Activated CD4-positive, alpha-beta T cell treated with anti-CD3 and anti-CD28 coated beads for 36 hours (primary cell): ENCODE data around the gene GBE1. TPM values are rescaled to one million over a fixed set of nuclear protein-coding genes. Genes with fewer than 3 reads are reported as not detected.

Source experiments
- ATAC-seq: fragments of 200-7000 bp; cut with Tn5 transposase; one replicate; pipeline ENCODE4 v1.10.0; 2021; ENCODE audit warnings: mild to moderate bottlenecking, moderate library complexity
- CTCF ChIA-PET: fragments of 350-600 bp; sonication (Branson Sonifier 250); formaldehyde crosslinking; loops from one replicate; lab custom pipeline; 2021; ENCODE audit warnings: antibody characterized with exemption; lab: Charles Lee
- POLR2A ChIA-PET: fragments of 350-600 bp; sonication (Branson Sonifier 250); formaldehyde crosslinking; loops from one replicate; lab custom pipeline; 2021; ENCODE audit warnings: antibody characterized with exemption, inconsistent platforms; lab: Charles Lee
- DNase-seq: peaks from one replicate; pipeline ENCODE4 v3.0.0-alpha.2; 2020
- H3K27ac Mint-ChIP-seq: one replicate; pipeline ENCODE4 v1.8.0; 2021; ENCODE audit warnings: mixed read lengths
- H3K27me3 Mint-ChIP-seq: one replicate; pipeline ENCODE4 v1.8.0; 2021; ENCODE audit warnings: mixed read lengths
- H3K36me3 Mint-ChIP-seq: one replicate; pipeline ENCODE4 v1.8.0; 2021; ENCODE audit warnings: low read depth, mixed read lengths
- H3K4me1 Mint-ChIP-seq: one replicate; pipeline ENCODE4 v1.8.0; 2021; ENCODE audit warnings: mixed read lengths
- H3K4me3 Mint-ChIP-seq: one replicate; pipeline ENCODE4 v1.8.0; 2021; ENCODE audit warnings: mild to moderate bottlenecking, moderate library complexity, mixed read lengths
- H3K9me3 Mint-ChIP-seq: one replicate; pipeline ENCODE4 v1.8.0; 2021; ENCODE audit warnings: low read depth, mixed read lengths
- intact Hi-C, 2 experiments: fragments of 100-400 bp; cut with DNase I in 1 of 2; cut with micrococcal nuclease in 1 of 2; formaldehyde crosslinking; loops; one replicate each; pipeline versions ENCODE4 v1.14.2 to v1.15.1; 2022 to 2024; cut with DNase I, micrococcal nuclease
- total RNA-seq, 2 experiments: library from RNA; stranded (reverse); gene quantifications; one replicate each; pipeline ENCODE4 v1.2.3, GENCODE V29; 2021

The GBE1 gene
- total RNA-seq, 2 experiments from 2014 or later = 40.1 to 59.5 TPM

DNA sequence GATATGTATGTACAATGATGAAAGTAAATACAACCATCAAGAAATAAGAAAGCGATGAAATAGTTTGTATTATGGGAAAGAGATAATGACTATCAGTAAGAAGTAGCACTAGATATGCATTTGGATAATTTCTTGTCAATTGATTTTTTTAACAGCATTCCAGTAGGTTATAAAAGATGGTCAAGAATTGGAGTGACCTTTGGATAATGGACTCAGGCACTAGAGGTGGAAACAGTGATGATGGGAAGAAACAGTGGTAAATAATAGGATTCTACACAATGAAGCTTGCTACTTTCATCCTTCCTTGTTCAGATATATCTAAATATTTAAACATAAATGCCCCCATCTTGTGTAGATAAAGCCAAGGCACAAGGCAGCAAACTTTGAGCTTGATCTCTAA lies 101.4 kb downstream of the GBE1 start:
- ChIA-PET CTCF (no interaction called here), POLR2A (no interaction called here)
- intact Hi-C loops = no loop called here
- ATAC-seq = no peak
- H3K36me3 Mint-ChIP-seq = peaks cover 2% of the 10 kb centered on the region
- no peak overlapping the region for H3K27ac Mint-ChIP-seq
- H3K4me1 Mint-ChIP-seq = no peaks in the 10 kb centered on the region
- no peak for DNase-seq
- H3K9me3 Mint-ChIP-seq = no peaks in the 10 kb centered on the region
- H3K4me3 Mint-ChIP-seq = no peak overlapping the region
- H3K27me3 Mint-ChIP-seq = no peaks in the 10 kb centered on the region

DNA sequence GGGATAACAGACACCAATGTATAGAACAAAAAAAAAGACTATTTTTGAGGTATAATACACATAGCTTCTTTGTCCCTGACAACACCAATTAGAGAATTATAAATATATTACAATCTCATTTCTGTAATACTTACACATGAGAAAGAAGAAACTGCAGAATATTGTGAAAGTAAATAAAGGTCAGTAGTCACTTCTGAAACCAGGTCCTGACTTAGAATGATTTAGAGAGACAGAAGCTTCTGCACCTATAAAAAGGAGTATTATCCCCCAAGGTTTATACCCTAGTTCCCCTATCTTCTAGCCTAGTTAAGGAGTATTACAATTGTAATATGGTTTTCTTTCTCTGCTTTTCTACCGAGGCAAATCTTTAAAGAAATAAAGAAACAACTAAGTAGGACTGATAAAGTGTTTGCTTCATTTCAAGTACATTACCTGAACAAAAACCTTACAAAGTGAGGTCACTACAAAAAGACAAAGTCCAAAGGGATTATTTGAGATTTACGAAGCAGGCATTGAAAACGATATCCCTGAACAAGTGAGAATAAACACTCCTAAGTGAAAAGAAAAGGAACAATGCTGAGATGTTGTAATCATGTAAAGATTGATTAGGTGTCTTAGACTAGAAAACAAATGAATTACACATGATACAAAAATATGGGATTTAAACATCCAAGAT lies 103.0 kb downstream of the GBE1 start:
- H3K9me3 Mint-ChIP-seq = no peaks in the 10 kb centered on the region
- ChIA-PET CTCF (no interaction called here), POLR2A (no interaction called here)
- H3K36me3 Mint-ChIP-seq = peaks cover 2% of the 10 kb centered on the region
- H3K4me1 Mint-ChIP-seq = no peaks in the 10 kb centered on the region
- intact Hi-C loops = no loop called here
- no peak overlapping the region for H3K4me3 Mint-ChIP-seq
- H3K27me3 Mint-ChIP-seq = no peaks in the 10 kb centered on the region
- ATAC-seq (no peak), DNase-seq (no peak)
- H3K27ac Mint-ChIP-seq = no peak overlapping the region

DNA sequence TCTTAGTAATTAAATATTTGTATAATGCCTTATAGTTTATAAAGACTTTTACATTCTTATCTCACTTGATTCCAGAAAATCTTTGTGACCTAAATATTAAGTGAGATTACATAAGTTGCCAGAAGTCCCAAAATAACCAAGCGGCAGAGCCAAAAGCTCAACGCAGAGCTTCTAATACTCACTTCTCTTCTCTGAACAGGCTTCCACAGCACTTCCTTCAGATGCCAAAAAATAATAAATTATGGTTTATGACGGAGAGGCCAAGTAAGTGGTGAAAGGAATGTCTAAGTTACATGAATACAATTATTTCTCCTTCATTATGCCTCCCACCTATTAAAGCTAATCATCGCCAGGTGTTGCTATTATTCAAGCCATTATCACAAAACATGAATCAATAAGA lies 110.3 kb downstream of the GBE1 start:
- CTCF ChIA-PET = no interaction called here
- no peak overlapping the region for H3K4me3 Mint-ChIP-seq
- POLR2A ChIA-PET = no interaction called here
- H3K27ac Mint-ChIP-seq = no peak overlapping the region
- no peak for DNase-seq
- H3K9me3 Mint-ChIP-seq = no peaks in the 10 kb centered on the region
- no peak for ATAC-seq
- H3K4me1 Mint-ChIP-seq = no peaks in the 10 kb centered on the region
- no peaks in the 10 kb centered on the region for H3K27me3 Mint-ChIP-seq
- intact Hi-C loops = no loop called here
- H3K36me3 Mint-ChIP-seq = no peaks in the 10 kb centered on the region

DNA sequence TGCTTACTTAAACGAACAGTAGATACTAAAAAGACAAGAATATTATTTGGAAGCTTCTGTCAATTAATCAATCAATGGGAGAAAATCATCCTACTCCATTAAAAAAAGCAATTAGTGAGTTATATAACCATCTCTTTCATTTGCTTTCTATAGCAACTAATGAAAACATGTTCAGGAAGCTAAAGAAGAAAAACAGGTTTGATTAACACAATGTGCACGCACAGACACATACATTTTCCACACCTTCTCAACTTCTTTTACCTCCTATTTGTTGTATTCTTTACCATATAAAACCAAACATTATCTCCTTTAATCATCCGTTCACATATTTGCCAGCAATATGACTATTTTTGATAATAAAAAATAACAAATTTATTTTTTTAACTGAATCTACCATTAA lies 111.3 kb downstream of the GBE1 start:
- DNase-seq (no peak), ATAC-seq (no peak)
- Mint-ChIP-seq H3K4me1 (no peaks in the 10 kb centered on the region), H3K36me3 (no peaks in the 10 kb centered on the region), H3K4me3 (no peak overlapping the region), H3K27me3 (no peaks in the 10 kb centered on the region), H3K9me3 (no peaks in the 10 kb centered on the region), H3K27ac (no peak overlapping the region)
- intact Hi-C loops = no loop called here
- CTCF ChIA-PET = no interaction called here
- POLR2A ChIA-PET = no interaction called here

DNA sequence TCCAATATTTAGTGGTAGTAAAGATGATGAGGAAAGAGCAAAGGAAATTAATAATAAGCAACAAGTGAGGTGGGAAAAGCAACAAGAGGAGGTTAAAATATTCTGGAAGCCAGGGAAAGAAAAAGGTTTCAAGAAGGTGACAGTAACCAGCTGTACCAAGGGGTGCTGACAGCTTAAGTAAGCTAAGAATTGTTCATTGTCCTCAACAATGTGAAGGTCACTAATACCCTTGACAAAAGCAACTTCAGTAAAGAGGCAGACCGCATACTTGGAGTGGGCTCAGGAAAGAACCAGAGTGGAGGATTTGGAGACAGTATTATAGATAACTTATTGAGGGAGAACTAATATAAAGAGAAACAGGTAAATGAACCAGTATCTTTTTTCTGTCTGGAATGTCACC lies 116.2 kb downstream of the GBE1 start:
- DNase-seq = no peak
- CTCF ChIA-PET = interaction anchor here (0.9 to 1.2 kb wide), 2 partner anchors 10 to 155 kb away, joined by 3 read pairs; no protein-coding TSS in a partner anchor
- intact Hi-C loops = no loop called here
- H3K4me3 Mint-ChIP-seq = no peak overlapping the region
- POLR2A ChIA-PET = no interaction called here
- no peaks in the 10 kb centered on the region for H3K4me1 Mint-ChIP-seq
- no peak for ATAC-seq
- H3K9me3 Mint-ChIP-seq = no peaks in the 10 kb centered on the region
- H3K27ac Mint-ChIP-seq = no peak overlapping the region
- H3K27me3 Mint-ChIP-seq = no peaks in the 10 kb centered on the region
- no peaks in the 10 kb centered on the region for H3K36me3 Mint-ChIP-seq

DNA sequence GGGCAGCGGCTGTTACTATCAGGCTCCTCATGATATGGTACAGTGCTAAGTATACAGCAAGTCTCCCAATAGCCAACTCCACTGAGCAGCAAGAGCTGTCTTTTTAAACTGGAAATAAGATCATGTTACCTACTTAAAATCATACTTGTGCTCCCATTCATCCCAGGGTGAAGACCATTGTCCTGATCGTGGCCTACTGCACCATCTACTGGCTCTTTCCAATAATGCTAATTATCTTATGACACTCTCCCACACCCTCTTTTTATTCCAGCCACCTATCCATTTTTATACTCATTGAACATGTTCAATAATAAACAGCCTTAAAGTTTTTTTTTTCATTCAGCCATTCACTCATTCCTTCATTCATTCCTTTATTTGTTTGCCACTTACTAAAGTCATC lies 117.7 kb downstream of the GBE1 start:
- H3K9me3 Mint-ChIP-seq = no peaks in the 10 kb centered on the region
- H3K4me3 Mint-ChIP-seq = no peak overlapping the region
- no peak overlapping the region for H3K27ac Mint-ChIP-seq
- ATAC-seq = no peak
- CTCF ChIA-PET = interaction anchor here (0.6 kb wide), 1 partner anchor 788 kb away, joined by 3 read pairs; no protein-coding TSS in a partner anchor
- intact Hi-C loops = no loop called here
- H3K4me1 Mint-ChIP-seq = no peaks in the 10 kb centered on the region
- POLR2A ChIA-PET = no interaction called here
- H3K27me3 Mint-ChIP-seq = no peaks in the 10 kb centered on the region
- no peak for DNase-seq
- peaks cover 6% of the 10 kb centered on the region for H3K36me3 Mint-ChIP-seq

DNA sequence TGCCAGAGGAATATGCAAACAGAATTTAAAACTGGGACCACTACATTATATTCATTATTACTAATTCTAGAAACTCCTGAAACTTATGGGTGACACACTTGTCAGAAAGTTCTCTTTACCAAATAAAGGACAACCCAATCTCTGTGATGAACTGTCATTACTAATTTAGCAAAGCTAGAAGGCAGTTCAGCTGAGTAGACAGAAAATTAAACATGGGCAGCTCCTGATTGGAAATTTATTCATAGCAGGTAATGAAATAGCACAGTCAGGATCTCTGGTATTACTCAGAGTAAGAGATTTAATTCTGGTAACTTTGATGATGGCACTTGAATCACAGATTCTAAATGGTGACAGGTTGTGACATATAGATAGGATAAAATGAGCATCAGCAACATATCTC lies 123.0 kb downstream of the GBE1 start:
- Mint-ChIP-seq H3K4me1 (no peaks in the 10 kb centered on the region), H3K27me3 (no peaks in the 10 kb centered on the region), H3K9me3 (no peaks in the 10 kb centered on the region), H3K36me3 (peaks cover 11% of the 10 kb centered on the region), H3K27ac (no peak overlapping the region), H3K4me3 (no peak overlapping the region)
- POLR2A ChIA-PET = no interaction called here
- ATAC-seq = no peak
- CTCF ChIA-PET = no interaction called here
- intact Hi-C loops = no loop called here
- no peak for DNase-seq

DNA sequence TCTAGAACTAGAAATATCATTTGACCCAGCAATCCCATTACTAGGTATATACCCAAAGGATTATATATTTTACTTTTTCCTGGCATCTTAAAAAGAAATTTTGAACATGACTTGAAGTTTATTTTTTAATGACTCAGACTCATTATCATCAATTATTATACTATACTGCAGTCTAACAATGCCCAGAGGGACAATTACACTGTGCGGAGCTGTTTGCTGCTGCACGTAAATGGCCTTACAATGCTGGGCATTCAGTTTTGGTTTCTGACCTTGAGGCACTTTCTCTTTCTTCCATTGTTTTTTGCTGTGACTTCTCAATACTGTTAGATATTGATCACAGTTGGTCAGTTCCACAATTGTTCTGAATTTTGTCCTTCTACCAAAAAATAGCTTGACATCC lies 128.8 kb downstream of the GBE1 start:
- CTCF ChIA-PET = no interaction called here
- Mint-ChIP-seq H3K36me3 (peaks cover 26% of the 10 kb centered on the region), H3K4me3 (no peak overlapping the region), H3K4me1 (no peaks in the 10 kb centered on the region), H3K9me3 (no peaks in the 10 kb centered on the region), H3K27ac (no peak overlapping the region), H3K27me3 (no peaks in the 10 kb centered on the region)
- intact Hi-C loops = no loop called here
- no peak for ATAC-seq
- POLR2A ChIA-PET = no interaction called here
- no peak for DNase-seq

DNA sequence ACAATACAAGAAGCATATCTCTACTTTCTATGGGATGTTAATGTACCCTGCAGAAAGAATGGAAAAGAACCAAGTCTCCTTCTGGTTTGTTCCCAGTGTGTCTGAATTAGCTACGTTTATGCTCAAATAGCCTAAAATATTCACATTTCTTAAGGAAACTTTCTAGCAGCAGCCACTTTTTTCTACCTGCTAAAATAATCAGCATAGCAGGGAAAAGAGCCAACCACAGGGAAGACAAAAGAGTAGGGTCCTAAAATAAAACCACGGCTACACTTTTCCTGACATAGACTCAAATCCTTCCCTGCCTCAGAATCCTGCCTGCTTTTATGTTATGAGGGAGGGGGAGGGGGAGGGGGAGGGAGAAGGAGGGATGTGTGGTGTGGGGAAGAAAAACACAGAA lies 136.7 kb downstream of the GBE1 start:
- ATAC-seq (no peak), DNase-seq (no peak)
- CTCF ChIA-PET = no interaction called here
- POLR2A ChIA-PET = no interaction called here
- Mint-ChIP-seq H3K4me1 (no peaks in the 10 kb centered on the region), H3K9me3 (no peaks in the 10 kb centered on the region), H3K36me3 (peaks cover 2% of the 10 kb centered on the region), H3K4me3 (no peak overlapping the region), H3K27ac (no peak overlapping the region), H3K27me3 (no peaks in the 10 kb centered on the region)
- intact Hi-C loops = no loop called here

DNA sequence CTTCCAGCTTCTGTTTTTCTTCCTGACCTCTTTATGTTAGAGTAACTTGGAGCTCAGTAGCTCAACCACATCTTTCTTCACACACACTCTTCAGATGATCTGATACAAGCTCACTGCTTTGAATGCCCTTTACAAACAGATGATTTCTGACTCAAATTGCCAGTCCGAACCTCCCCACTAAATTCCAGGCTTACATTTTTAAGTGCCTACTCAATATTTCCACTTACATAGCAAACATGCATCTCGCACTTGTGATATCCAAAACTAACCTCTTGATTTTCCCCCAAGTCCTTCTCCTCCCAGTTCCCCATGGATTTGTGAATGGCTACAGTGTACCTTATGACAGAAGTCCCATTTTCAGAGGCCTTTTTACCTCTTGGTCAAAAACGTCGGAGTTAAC lies 139.1 kb downstream of the GBE1 start:
- ChIA-PET CTCF (interaction anchor here (1.3 kb wide), 1 partner anchor 55 kb away, joined by 3 read pairs; no protein-coding TSS in a partner anchor), POLR2A (no interaction called here)
- no peaks in the 10 kb centered on the region for H3K27me3 Mint-ChIP-seq
- H3K4me1 Mint-ChIP-seq = no peaks in the 10 kb centered on the region
- no peak overlapping the region for H3K27ac Mint-ChIP-seq
- no peaks in the 10 kb centered on the region for H3K9me3 Mint-ChIP-seq
- DNase-seq = no peak
- no peaks in the 10 kb centered on the region for H3K36me3 Mint-ChIP-seq
- H3K4me3 Mint-ChIP-seq = no peak overlapping the region
- intact Hi-C loops = no loop called here
- ATAC-seq = no peak

DNA sequence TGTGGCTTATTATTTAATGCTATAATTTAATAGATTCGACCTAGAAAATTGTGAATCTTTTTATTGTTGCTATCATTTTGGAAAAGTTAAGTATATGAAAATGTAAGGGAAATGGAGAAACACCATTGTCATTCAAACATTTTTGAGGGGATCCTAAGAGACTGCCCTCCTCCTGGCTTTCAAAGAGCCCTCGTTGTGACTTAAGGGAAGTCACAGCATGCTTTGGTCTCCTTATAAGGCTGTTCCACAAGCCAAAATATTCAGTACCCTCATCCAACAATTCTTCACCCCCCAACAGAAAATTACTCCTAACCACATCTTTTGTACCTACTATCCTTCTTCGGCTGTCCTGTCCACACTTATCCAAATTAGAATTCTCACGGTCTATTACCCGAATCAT lies 140.2 kb downstream of the GBE1 start:
- H3K4me1 Mint-ChIP-seq = no peaks in the 10 kb centered on the region
- no peaks in the 10 kb centered on the region for H3K27me3 Mint-ChIP-seq
- CTCF ChIA-PET = interaction anchor here (1.3 kb wide), 1 partner anchor 56 kb away, joined by 3 read pairs; no protein-coding TSS in a partner anchor
- no peaks in the 10 kb centered on the region for H3K36me3 Mint-ChIP-seq
- H3K27ac Mint-ChIP-seq = no peak overlapping the region
- ATAC-seq (no peak), DNase-seq (no peak)
- H3K9me3 Mint-ChIP-seq = no peaks in the 10 kb centered on the region
- intact Hi-C loops = no loop called here
- POLR2A ChIA-PET = no interaction called here
- H3K4me3 Mint-ChIP-seq = no peak overlapping the region

DNA sequence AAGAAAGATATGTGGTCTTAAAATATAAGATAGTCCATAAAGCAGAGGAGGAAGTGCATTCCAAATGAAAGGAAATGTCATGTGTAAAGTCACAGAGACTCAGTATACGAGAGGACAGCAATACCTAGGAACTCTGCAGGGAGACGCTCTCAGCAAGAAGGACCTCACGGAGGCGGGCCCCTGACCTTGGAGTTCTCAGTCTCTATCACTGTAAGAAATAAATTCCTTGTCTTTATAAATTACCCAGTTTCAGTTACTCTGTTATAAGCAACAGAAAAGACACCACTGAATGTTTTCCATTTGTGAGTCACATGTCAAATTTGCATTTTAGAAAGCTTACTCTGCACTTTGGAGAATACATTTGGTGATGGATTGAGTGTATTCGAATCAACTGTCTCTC lies 140.6 kb downstream of the GBE1 start:
- Mint-ChIP-seq H3K9me3 (no peaks in the 10 kb centered on the region), H3K27ac (no peak overlapping the region), H3K4me3 (no peak overlapping the region), H3K36me3 (peaks cover 2% of the 10 kb centered on the region), H3K4me1 (no peaks in the 10 kb centered on the region), H3K27me3 (no peaks in the 10 kb centered on the region)
- intact Hi-C loops = no loop called here
- DNase-seq (no peak), ATAC-seq (no peak)
- ChIA-PET CTCF (no interaction called here), POLR2A (no interaction called here)
